IMR-90 (cell line): ENCODE data around the gene EIF2S2. TPM values are rescaled to one million over a fixed set of nuclear protein-coding genes. Genes with fewer than 3 reads are reported as not detected.

Experiments
- ATAC-seq: fragments of 200-7000 bp; cut with Tn5 transposase; 2 replicates; pipeline ENCODE4 v1.9.1; 2020; ENCODE audit warnings: low read depth, mild to moderate bottlenecking, moderate library complexity
- BruUV-seq: library from RNA; stranded (reverse); fragments of 400-500 nt; replicated peaks from 2 replicates; lab custom pipeline; 2021; lab: Mats Ljungman, UMichigan
- CTCF ChIA-PET: fragments of 300-600 bp; formaldehyde crosslinking; extraction: SDS; loops from one replicate; lab custom pipeline; 2021; ENCODE audit warnings: antibody characterized with exemption; lab: Yijun Ruan, JAX
- POLR2A ChIA-PET: fragments of 300-600 bp; sonication (Branson Sonifier 250); formaldehyde crosslinking; loops from one replicate; lab custom pipeline; 2022; ENCODE audit warnings: antibody characterized with exemption; ENCODE audit not compliant: unreplicated experiment; lab: Charles Lee
- DNase-seq: peaks from one replicate; pipeline ENCODE4 v3.0.0; 2013
- H2AFZ ChIP-seq: replicated peaks from 2 replicates; pipeline ENCODE3; 2013; ENCODE audit warnings: low read length, mild to moderate bottlenecking; ENCODE audit not compliant: poor library complexity
- H2AK5ac ChIP-seq: 2 replicates; pipeline ENCODE4 v1.6.1; 2013; ENCODE audit warnings: low read depth, low read length, inconsistent platforms
- H2AK9ac ChIP-seq: replicated peaks from 2 replicates; pipeline ENCODE3; 2013; ENCODE audit warnings: mild to moderate bottlenecking, low read depth, low read length, moderate library complexity; ENCODE audit not compliant: poor library complexity
- H2BK120ac ChIP-seq: 2 replicates; pipeline ENCODE4 v1.6.1; 2013; ENCODE audit warnings: low read depth, low read length, inconsistent platforms
- H2BK15ac ChIP-seq: 3 replicates; pipeline ENCODE4 v1.6.1; 2013; ENCODE audit warnings: low read depth, low read length, inconsistent platforms
- H2BK20ac ChIP-seq: 2 replicates; pipeline ENCODE4 v1.6.1; 2013; ENCODE audit warnings: low read depth, mild to moderate bottlenecking, inconsistent platforms, low read length, moderate library complexity
- H2BK5ac ChIP-seq: 2 replicates; pipeline ENCODE4 v1.6.1; 2013; ENCODE audit warnings: mild to moderate bottlenecking, low read depth, low read length, inconsistent platforms; ENCODE audit not compliant: poor library complexity, severe bottlenecking
- H3K14ac ChIP-seq: replicated peaks from 2 replicates; pipeline ENCODE4 v1.6.1; 2013; ENCODE audit warnings: low read depth, low read length, inconsistent platforms
- H3K18ac ChIP-seq: 2 replicates; pipeline ENCODE4 v1.6.1; 2013; ENCODE audit warnings: low read depth, low read length, control low read depth
- H3K23ac ChIP-seq: 2 replicates; pipeline ENCODE4 v1.6.1; 2013; ENCODE audit warnings: low read depth, low read length, inconsistent platforms
- H3K27ac ChIP-seq: 2 replicates; pipeline ENCODE4 v1.5.1; 2013; ENCODE audit warnings: mild to moderate bottlenecking, control low read depth, low read length; ENCODE audit not compliant: insufficient read depth
- H3K27me3 ChIP-seq: 2 replicates; pipeline ENCODE4 v1.6.1; 2013; ENCODE audit warnings: low read length; ENCODE audit not compliant: control insufficient read depth, insufficient read depth
- H3K36me3 ChIP-seq: 2 replicates; pipeline ENCODE4 v1.6.1; 2013; ENCODE audit warnings: low read length, mixed read lengths; ENCODE audit not compliant: control insufficient read depth, insufficient read depth
- H3K4ac ChIP-seq: 2 replicates; pipeline ENCODE4 v1.6.1; 2013; ENCODE audit warnings: low read depth, low read length, inconsistent platforms
- H3K4me1 ChIP-seq: 2 replicates; pipeline ENCODE4 v1.6.1; 2013; ENCODE audit warnings: low read length, mixed read lengths; ENCODE audit not compliant: control insufficient read depth, insufficient read depth
- H3K4me2 ChIP-seq: 2 replicates; pipeline ENCODE4 v1.6.1; 2013; ENCODE audit warnings: low read depth, mild to moderate bottlenecking, control low read depth, low read length, moderate library complexity
- H3K4me3 ChIP-seq: 2 replicates; pipeline ENCODE4 v1.5.1; 2013; ENCODE audit warnings: low read depth, mild to moderate bottlenecking, control low read depth, low read length, moderate library complexity; ENCODE audit not compliant: insufficient read depth
- H3K56ac ChIP-seq: 2 replicates; pipeline ENCODE4 v1.6.1; 2013; ENCODE audit warnings: low read length, inconsistent platforms; ENCODE audit not compliant: insufficient read depth; ENCODE audit errors: extremely low read depth
- H3K79me1 ChIP-seq, 2 experiments: 2 replicates each; pipeline ENCODE4 v1.6.1; 2013; ENCODE audit warnings: low read length in 2 of 2, inconsistent platforms in 1 of 2, low read depth in 1 of 2
- H3K9ac ChIP-seq: 2 replicates; pipeline ENCODE4 v1.6.1; 2013; ENCODE audit warnings: low read depth, low read length, control low read depth
- H3K9me1 ChIP-seq: 2 replicates; pipeline ENCODE4 v1.6.1; 2013; ENCODE audit warnings: low read length, inconsistent platforms; ENCODE audit not compliant: insufficient read depth
- H3K9me3 ChIP-seq: 2 replicates; pipeline ENCODE4 v1.6.1; 2013; ENCODE audit warnings: low read length; ENCODE audit not compliant: control insufficient read depth, insufficient read depth
- H4K20me1 ChIP-seq: 2 replicates; pipeline ENCODE4 v1.6.1; 2013; ENCODE audit warnings: low read length, inconsistent platforms; ENCODE audit not compliant: insufficient read depth
- H4K5ac ChIP-seq: 2 replicates; pipeline ENCODE4 v1.6.1; 2013; ENCODE audit warnings: mild to moderate bottlenecking, low read depth, low read length, control low read depth
- H4K8ac ChIP-seq, 2 experiments: 2 replicates each; pipeline ENCODE4 v1.6.1; 2013; ENCODE audit warnings: low read depth in 2 of 2, low read length in 2 of 2, control low read depth in 1 of 2, inconsistent platforms in 1 of 2
- H4K91ac ChIP-seq: 2 replicates; pipeline ENCODE4 v1.6.1; 2013; ENCODE audit warnings: low read depth, low read length, inconsistent platforms; ENCODE audit not compliant: insufficient read depth
- BHLHE40 ChIP-seq: fragments of 150-350 bp; IDR thresholded peaks from 2 replicates; pipeline ENCODE4 v1.6.1; 2016; ENCODE audit warnings: mild to moderate bottlenecking, low read depth, low read length
- CEBPB ChIP-seq: IDR thresholded peaks from 2 replicates; pipeline ENCODE4 v1.6.1; 2012; ENCODE audit warnings: low read depth, low read length, improper control_type of control experiment
- CHD1 ChIP-seq: IDR thresholded peaks from 2 replicates; pipeline ENCODE4 v1.6.1; 2012; ENCODE audit warnings: low read depth, low read length, improper control_type of control experiment
- FOS ChIP-seq: fragments of 150-350 bp; IDR thresholded peaks from 2 replicates; pipeline ENCODE4 v1.6.1; 2016; ENCODE audit warnings: low read depth, low read length
- MAFK ChIP-seq: IDR thresholded peaks from 2 replicates; pipeline ENCODE4 v1.6.1; 2012; ENCODE audit warnings: low read depth, low read length, improper control_type of control experiment
- MAZ ChIP-seq: IDR thresholded peaks from 2 replicates; pipeline ENCODE4 v1.6.1; 2012; ENCODE audit warnings: low read depth, mild to moderate bottlenecking, low read length, improper control_type of control experiment, moderate library complexity, borderline replicate concordance
- MXI1 ChIP-seq: IDR thresholded peaks from 2 replicates; pipeline ENCODE4 v1.6.1; 2012; ENCODE audit warnings: low read depth, mild to moderate bottlenecking, low read length, moderate library complexity, borderline replicate concordance
- NFE2L2 ChIP-seq: fragments of 150-350 bp; IDR thresholded peaks from 2 replicates; pipeline ENCODE4 v1.6.1; 2016; ENCODE audit warnings: low read depth, mild to moderate bottlenecking, low read length
- POLR2A ChIP-seq: IDR thresholded peaks from 2 replicates; pipeline ENCODE4 v1.6.1; 2012; ENCODE audit warnings: mild to moderate bottlenecking, low read depth, low read length
- RAD21 ChIP-seq: IDR thresholded peaks from 2 replicates; pipeline ENCODE4 v1.6.1; 2012; ENCODE audit warnings: low read length, improper control_type of control experiment
- RCOR1 ChIP-seq: IDR thresholded peaks from 2 replicates; pipeline ENCODE4 v1.6.1; 2012; ENCODE audit warnings: mild to moderate bottlenecking, low read length, improper control_type of control experiment; ENCODE audit not compliant: insufficient replicate concordance
- RFX5 ChIP-seq: IDR thresholded peaks from 2 replicates; pipeline ENCODE4 v1.8.0; 2012; ENCODE audit warnings: low read depth, mild to moderate bottlenecking, low read length, moderate library complexity
- SMC3 ChIP-seq: fragments of 150-350 bp; IDR thresholded peaks from 2 replicates; pipeline ENCODE4 v1.6.1; 2016; ENCODE audit warnings: low read depth, mild to moderate bottlenecking, antibody characterized with exemption, low read length, moderate library complexity
- WGBS, 2 experiments: methylation state at CpG; one replicate each; pipeline versions ENCODE4 v1.1.5 to v1.1.7; 2013; ENCODE audit warnings: missing lambda C conversion rate in 2 of 2; ENCODE audit not compliant: insufficient read length in 1 of 2; ENCODE audit errors: extremely low coverage in 2 of 2; 5-methylcytosine and 5-hydroxymethylcytosine counted together
- dilution Hi-C: fragments of 300-500 bp; cut with HindIII; formaldehyde crosslinking; loops from one replicate; pipeline ENCODE4 v1.14.3; 2018; ENCODE audit warnings: low sequenced_read_pairs; ENCODE audit not compliant: unreplicated experiment
- in situ Hi-C: fragments of 300-500 bp; cut with MboI; formaldehyde crosslinking; loops from 3 replicates; pipeline ENCODE4 v1.14.3; 2019; ENCODE audit warnings: low sequenced_read_pairs, inconsistent platforms, mixed read lengths
- intact Hi-C: fragments of 100-400 bp; cut with micrococcal nuclease; formaldehyde crosslinking; loops from 2 replicates; pipeline ENCODE4 v1.10.0; 2022
- polyA plus RNA-seq, 3 experiments: library from polyadenylated mRNA; depleted of rRNA; stranded (reverse); fragments of >200 nt; gene quantifications; 2 replicates each; pipeline ENCODE4 v1.2.3, GENCODE V29; 2012; ENCODE audit warnings: low replicate concordance in 1 of 3
- total RNA-seq: library from RNA; depleted of rRNA; stranded (reverse); fragments of >200 nt; gene quantifications from 2 replicates; pipeline ENCODE4 v1.2.3, GENCODE V29; 2012
- TF ChIP-seq, protein P1 (sequence below): fragments of 150-350 bp; IDR thresholded peaks from 2 replicates; pipeline ENCODE4 v1.6.1; 2017; ENCODE audit warnings: mild to moderate bottlenecking, antibody characterized with exemption, low read length, low read depth
- TF ChIP-seq, protein P2 (sequence below): fragments of 150-350 bp; IDR thresholded peaks from 2 replicates; pipeline ENCODE4 v1.6.1; 2016; ENCODE audit warnings: low read depth, mild to moderate bottlenecking, low read length, moderate library complexity, borderline replicate concordance
- TF ChIP-seq, protein P3 (sequence below): conservative IDR thresholded peaks from 2 replicates; pipeline ENCODE4 v1.5.1; 2012; ENCODE audit warnings: mild to moderate bottlenecking, low read depth, low read length, improper control_type of control experiment

EIF2S2 gene
- total and polyA plus RNA-seq, 2 of the 4 experiments (the other 2 are of a cell fraction): 61.7 to 66.9 TPM

DNA sequence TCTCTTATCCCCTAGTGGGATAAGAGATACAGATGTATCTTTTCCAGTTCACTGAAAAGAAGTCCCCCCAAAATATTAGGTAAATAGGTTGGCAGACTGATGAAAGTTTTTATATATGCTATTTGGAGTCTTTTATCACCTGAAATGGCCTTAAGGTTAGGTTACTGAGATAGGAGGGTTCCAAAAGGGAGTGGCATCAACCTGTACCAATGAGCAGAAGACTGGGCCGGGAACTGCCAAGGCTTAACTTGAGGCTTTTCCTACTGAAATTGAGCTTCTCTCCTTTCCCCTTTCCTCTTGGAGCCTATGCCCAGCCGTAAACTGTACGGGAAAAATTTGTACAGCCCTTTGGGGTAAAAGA lies 42.0 kb downstream of the EIF2S2 start:
- TF ChIP-seq SMC3: no peak
- TF ChIP-seq NFE2L2: no peak
- TF ChIP-seq FOS: no peak
- no peak for TF ChIP-seq CEBPB
- TF ChIP-seq MXI1: no peak
- no peak for TF ChIP-seq RFX5
- TF ChIP-seq CHD1: no peak
- TF ChIP-seq MAZ: no peak
- TF ChIP-seq POLR2A: no peak
- TF ChIP-seq MAFK: no peak
- TF ChIP-seq RAD21: no peak
- TF ChIP-seq, protein P1, sequence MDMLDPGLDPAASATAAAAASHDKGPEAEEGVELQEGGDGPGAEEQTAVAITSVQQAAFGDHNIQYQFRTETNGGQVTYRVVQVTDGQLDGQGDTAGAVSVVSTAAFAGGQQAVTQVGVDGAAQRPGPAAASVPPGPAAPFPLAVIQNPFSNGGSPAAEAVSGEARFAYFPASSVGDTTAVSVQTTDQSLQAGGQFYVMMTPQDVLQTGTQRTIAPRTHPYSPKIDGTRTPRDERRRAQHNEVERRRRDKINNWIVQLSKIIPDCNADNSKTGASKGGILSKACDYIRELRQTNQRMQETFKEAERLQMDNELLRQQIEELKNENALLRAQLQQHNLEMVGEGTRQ: no peak
- TF ChIP-seq, protein P2, sequence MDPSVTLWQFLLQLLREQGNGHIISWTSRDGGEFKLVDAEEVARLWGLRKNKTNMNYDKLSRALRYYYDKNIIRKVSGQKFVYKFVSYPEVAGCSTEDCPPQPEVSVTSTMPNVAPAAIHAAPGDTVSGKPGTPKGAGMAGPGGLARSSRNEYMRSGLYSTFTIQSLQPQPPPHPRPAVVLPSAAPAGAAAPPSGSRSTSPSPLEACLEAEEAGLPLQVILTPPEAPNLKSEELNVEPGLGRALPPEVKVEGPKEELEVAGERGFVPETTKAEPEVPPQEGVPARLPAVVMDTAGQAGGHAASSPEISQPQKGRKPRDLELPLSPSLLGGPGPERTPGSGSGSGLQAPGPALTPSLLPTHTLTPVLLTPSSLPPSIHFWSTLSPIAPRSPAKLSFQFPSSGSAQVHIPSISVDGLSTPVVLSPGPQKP: no peak
- TF ChIP-seq, protein P3, sequence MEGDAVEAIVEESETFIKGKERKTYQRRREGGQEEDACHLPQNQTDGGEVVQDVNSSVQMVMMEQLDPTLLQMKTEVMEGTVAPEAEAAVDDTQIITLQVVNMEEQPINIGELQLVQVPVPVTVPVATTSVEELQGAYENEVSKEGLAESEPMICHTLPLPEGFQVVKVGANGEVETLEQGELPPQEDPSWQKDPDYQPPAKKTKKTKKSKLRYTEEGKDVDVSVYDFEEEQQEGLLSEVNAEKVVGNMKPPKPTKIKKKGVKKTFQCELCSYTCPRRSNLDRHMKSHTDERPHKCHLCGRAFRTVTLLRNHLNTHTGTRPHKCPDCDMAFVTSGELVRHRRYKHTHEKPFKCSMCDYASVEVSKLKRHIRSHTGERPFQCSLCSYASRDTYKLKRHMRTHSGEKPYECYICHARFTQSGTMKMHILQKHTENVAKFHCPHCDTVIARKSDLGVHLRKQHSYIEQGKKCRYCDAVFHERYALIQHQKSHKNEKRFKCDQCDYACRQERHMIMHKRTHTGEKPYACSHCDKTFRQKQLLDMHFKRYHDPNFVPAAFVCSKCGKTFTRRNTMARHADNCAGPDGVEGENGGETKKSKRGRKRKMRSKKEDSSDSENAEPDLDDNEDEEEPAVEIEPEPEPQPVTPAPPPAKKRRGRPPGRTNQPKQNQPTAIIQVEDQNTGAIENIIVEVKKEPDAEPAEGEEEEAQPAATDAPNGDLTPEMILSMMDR: no peak
- no peak for TF ChIP-seq BHLHE40
- TF ChIP-seq RCOR1: no peak
- H2AFZ ChIP-seq: no peak overlapping the region
- H2AK5ac ChIP-seq: no peak overlapping the region
- no CpG with 5 or more reads among the region's 3 CpGs for WGBS, 2 experiments
- dilution Hi-C loops (no loop called here), in situ Hi-C loops (no loop called here), intact Hi-C loops (loop anchor here (1.0 kb wide), 1 partner anchor 137 kb away; no protein-coding TSS in a partner anchor)
- no peaks in the 10 kb centered on the region for H3K9me3 ChIP-seq
- H3K23ac ChIP-seq: no peak overlapping the region
- no peak overlapping the region for H3K56ac ChIP-seq
- no peak overlapping the region for H2BK5ac ChIP-seq
- no peak overlapping the region for H4K5ac ChIP-seq
- H2BK120ac ChIP-seq: no peak overlapping the region
- H3K9me1 ChIP-seq: peaks cover 15% of the 10 kb centered on the region
- H3K14ac ChIP-seq: no peak overlapping the region
- H4K91ac ChIP-seq: no peak overlapping the region
- H3K79me1 ChIP-seq: peaks cover 40 to 90% of the 10 kb centered on the region in 2 experiments
- no TSS peak for BruUV-seq
- no peak overlapping the region for H3K18ac ChIP-seq
- H4K8ac ChIP-seq: no peak overlapping the region
- DNase-seq: no peak
- H2BK20ac ChIP-seq: no peak overlapping the region
- no peak overlapping the region for H3K27ac ChIP-seq
- H3K36me3 ChIP-seq: peaks cover 23% of the 10 kb centered on the region
- ChIA-PET CTCF (interaction anchor here (1.0 to 2.0 kb wide), 5 partner anchors 13 to 212 kb away, joined by 3 to 6 read pairs (median 5); no protein-coding TSS in a partner anchor), POLR2A (no interaction called here)
- H3K9ac ChIP-seq: no peak overlapping the region
- H3K4me2 ChIP-seq: no peak overlapping the region
- peaks cover 76% of the 10 kb centered on the region for H4K20me1 ChIP-seq
- no peak for ATAC-seq
- H2BK15ac ChIP-seq: no peak overlapping the region
- no peak overlapping the region for H2AK9ac ChIP-seq
- H3K4me1 ChIP-seq: peaks cover 15% of the 10 kb centered on the region
- no peak overlapping the region for H3K4me3 ChIP-seq
- H3K4ac ChIP-seq: no peak overlapping the region
- H3K27me3 ChIP-seq: no peaks in the 10 kb centered on the region
